Retinal pigment epithelial cell (primary cell): Measurements from ENCODE around the gene TMEM123.

Source experiments
- DNase-seq: peaks from one replicate; pipeline ENCODE4 v3.0.0-alpha.2; 2010; ENCODE audit warnings: low read depth
- H3K4me3 ChIP-seq: 2 replicates; pipeline ENCODE4 v1.5.1; 2011; ENCODE audit warnings: mild to moderate bottlenecking, low read length, control low read depth, moderate library complexity
- CTCF ChIP-seq: conservative IDR thresholded peaks from 2 replicates; pipeline ENCODE4 v1.5.1; 2011; ENCODE audit warnings: low read depth, low read length, control low read depth, inconsistent platforms

Gene TMEM123

DNA sequence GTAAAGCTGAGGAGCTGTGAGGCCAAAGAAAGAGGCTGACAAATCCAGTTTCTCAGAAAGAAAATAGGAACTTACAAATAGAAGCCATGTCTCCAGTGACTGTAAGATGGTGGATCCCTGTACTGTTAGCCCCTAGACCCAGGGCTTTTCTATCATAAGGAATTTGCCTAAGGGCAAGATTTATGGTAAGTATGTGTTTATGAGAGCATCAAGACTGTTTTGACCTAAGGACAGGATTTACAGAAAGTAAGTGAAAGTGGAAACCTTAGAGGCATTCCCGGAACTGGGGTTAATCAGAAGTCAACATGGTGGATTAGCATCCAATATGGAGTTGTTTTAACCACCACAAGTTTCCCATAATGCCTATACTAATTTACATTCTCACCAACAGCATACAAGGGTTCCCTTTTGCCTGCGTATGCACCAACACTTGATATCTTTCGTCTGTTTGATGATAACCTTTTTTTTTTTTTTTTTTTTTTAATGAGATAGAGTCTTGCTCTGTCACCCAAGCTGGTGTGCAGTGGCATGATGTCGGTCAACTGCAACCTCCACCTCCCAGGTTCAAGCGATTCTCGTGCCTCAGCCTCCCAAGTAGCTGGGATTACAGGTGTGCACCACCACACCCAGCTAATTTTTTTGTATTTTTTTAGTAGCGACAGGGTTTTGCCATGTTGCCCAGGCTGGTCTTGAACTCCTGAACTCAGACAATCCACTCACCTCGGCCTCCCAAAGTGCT, 65.4 kb downstream of the TMEM123 start:
- TF ChIP-seq CTCF: no peak
- no peak for DNase-seq
- no peak overlapping the region for H3K4me3 ChIP-seq

DNA sequence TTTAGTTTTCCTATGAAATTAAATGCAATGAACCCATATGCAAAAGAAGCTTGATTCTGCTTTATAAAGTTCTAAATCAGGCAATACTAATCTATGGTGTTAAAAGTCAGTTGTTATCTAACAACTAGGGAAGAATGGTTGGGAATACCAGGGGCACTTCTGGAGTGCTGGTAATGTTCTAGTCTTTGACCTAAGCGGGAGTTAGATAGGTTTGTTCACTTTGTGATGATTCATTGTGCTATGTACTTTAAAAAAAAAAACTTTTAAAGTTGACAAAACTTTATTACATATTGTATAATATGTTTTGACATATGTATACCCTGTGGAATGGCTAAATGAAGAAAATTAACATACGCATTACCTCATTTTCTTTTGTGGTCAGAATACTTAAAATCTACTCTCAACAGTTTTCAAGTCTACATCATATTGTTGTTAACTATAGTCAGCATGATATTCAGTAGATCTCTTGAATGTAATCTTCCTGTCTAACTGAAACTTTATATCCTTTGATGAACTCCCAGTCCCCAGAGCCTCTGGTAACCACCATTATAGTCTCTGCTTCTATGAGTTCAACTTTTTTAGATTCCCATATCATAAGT, 66.3 kb downstream of the TMEM123 start:
- no peak overlapping the region for H3K4me3 ChIP-seq
- DNase-seq: no peak
- TF ChIP-seq CTCF: no peak

DNA sequence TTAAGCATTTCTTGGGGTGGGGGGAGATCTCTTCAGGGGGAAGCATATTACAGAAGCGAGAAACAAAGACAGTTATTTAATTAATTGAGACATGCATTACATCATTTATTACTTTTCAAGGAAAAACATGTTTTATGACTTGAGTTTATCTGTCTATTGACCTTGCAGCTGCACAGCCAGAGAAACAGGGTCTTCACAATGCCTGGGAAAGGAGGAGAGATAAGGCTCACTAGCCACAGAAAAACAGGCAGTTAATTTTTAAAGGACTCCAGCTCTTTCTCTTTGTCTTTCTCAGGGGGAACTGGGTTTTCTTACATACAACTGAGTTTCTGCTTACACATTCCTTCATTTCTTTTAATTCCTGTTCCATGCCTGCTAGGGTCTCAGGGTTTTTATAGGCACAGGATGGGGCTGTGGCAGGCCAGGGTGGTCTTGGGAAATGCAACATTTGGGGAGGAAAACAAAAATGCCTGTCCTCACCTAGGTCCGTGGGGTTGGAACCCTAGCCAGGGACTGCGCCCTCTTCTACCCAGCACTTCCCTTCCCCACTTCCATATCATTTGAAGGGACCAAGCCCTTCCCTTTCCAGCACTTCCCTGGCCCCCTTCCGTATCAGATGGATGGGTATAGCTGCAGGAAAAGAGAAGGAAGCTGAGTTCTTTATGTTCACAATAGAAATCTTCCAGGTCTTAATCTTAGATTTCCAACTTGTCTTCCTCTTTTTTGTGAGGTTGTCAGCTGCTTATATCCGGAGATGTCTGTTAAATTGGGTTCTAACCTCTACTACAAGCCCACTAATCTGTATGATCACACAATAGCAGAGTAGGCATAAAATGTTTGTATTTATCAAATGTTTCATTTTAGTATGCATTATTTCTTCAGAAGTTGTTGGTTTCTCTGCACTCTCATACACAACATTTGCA, 67.2 kb downstream of the TMEM123 start:
- TF ChIP-seq CTCF: no peak
- no peak overlapping the region for H3K4me3 ChIP-seq
- DNase-seq: no peak

GRCh38 chr11:102384419-102385079, 68.0 kb downstream of the TMEM123 start:
- H3K4me3 ChIP-seq: no peak overlapping the region
- DNase-seq: no peak
- no peak for TF ChIP-seq CTCF

DNA sequence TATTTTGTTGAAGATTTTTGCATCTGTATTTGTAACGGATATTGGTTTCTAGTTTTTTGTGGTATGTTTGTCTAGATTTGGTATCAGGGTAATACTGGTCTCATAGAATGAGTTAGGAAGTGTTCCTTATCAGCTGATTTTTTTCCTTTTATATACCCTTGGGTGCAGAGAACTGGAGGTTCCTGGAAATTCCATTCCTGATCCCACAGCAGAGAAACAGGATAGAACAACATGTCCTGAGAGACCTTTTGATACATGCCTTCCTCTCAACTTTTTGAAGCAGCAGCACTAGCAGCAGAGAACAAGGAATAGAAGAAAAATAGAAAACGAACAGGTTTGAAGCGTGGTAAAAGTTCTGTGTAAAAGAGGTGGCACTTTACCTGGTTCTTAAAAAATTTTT, 68.7 kb downstream of the TMEM123 start:
- no peak for DNase-seq
- TF ChIP-seq CTCF: no peak
- H3K4me3 ChIP-seq: no peak overlapping the region

- DNase-seq: no peak
- H3K4me3 ChIP-seq: no peak overlapping the region
- no peak for TF ChIP-seq CTCF
Measured at GRCh38 chr11:102382384-102382783, 70.2 kb downstream of the TMEM123 start.
